ENCODE data around the gene TMPRSS7.

TMPRSS7 gene

DNA sequence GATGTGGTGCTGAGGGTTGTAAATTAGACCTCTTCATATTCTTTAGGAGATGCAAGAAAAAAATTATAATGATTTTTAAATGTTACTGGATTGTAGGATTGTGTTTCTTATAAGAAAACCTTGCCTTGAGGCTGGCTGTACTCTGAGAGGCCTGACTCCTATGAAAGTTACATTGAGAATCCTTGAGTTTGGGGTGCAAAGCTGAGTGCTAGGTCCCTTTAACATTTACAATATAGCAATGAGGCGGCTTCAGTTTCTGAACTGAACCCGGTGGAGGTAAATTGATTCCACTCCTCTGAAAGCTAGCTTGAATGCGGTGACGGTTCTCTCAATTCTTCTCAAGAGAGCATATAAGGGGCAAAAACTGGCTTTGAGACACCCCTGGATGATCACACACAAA is at the start of gene TMPRSS7:
Gene TMPRSS7, plus strand, starts transcription at position 301 of the 400 bp plus-strand sequence. CDS start 110 bp downstream, outside the sequence.
- ChIA-PET CTCF (interaction anchor here (0.9 to 5.4 kb wide), 5 partner anchors 9 to 45 kb away, joined by 3 to 41 read pairs (median 6); no protein-coding TSS in a partner anchor), POLR2A (no interaction called here)
- TF ChIP-seq, protein P1, sequence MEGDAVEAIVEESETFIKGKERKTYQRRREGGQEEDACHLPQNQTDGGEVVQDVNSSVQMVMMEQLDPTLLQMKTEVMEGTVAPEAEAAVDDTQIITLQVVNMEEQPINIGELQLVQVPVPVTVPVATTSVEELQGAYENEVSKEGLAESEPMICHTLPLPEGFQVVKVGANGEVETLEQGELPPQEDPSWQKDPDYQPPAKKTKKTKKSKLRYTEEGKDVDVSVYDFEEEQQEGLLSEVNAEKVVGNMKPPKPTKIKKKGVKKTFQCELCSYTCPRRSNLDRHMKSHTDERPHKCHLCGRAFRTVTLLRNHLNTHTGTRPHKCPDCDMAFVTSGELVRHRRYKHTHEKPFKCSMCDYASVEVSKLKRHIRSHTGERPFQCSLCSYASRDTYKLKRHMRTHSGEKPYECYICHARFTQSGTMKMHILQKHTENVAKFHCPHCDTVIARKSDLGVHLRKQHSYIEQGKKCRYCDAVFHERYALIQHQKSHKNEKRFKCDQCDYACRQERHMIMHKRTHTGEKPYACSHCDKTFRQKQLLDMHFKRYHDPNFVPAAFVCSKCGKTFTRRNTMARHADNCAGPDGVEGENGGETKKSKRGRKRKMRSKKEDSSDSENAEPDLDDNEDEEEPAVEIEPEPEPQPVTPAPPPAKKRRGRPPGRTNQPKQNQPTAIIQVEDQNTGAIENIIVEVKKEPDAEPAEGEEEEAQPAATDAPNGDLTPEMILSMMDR (IDR thresholded peaks at IDR 0.05; ENCODE audit: insufficient read depth, low read length, missing control alignments): no peak
- H3K4me3 ChIP-seq (ENCODE audit: low read depth, low read length): no peak within 1 kb of the TSS
- DNase-seq (ENCODE audit: low read depth, low spot score): no peak

DNA sequence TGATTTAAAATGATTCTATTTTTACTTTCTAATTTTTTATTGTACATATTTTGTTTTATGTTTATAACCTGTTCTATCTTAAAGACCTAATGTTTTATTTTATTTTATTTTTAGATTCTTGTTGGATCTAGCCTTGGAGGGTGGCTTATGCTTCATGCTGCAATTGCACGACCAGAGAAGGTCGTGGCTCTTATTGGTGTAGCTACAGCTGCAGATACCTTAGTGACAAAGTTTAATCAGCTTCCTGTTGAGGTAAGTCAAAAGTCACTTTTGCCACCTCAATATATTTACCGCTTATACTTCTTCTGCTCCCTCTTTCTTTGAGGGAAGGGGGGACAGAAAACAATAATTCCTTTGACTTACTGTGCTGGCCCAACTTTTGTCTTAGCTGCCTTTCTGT is 47.7 kb upstream of the TMPRSS7 start:
- CTCF ChIA-PET: interaction anchor here (0.8 to 9.1 kb wide), 8 partner anchors 14 to 269 kb away, joined by 3 to 219 read pairs (median 30); partner anchors contain the start of gene TAGLN3

GRCh38 chr3:111989061-111989678 is 45.4 kb upstream of the TMPRSS7 start:
- H3K4me3 ChIP-seq (ENCODE audit: low read depth, low read length): no peak overlapping the region
- peak; percentile 49 for DNase-seq (ENCODE audit: low read depth, low spot score)
- ChIA-PET POLR2A (interaction anchor here (1.4 kb wide), 1 partner anchor 11 kb away, joined by 4 read pairs; the partner anchor contains the start of gene ABHD10), CTCF (interaction anchor here (0.7 to 9.1 kb wide), 30 partner anchors 10 to 411 kb away, joined by 3 to 219 read pairs (median 4); partner anchors contain the start of genes ABHD10, PHLDB2, TAGLN3 and TMPRSS7)
- TF ChIP-seq, protein P1 (IDR thresholded peaks at IDR 0.05; ENCODE audit: insufficient read depth, low read length, missing control alignments): peak; percentile 70

More for the DNA sequence above, 47.7 kb upstream of the TMPRSS7 start:
- TF ChIP-seq, protein P1 (IDR thresholded peaks at IDR 0.05; ENCODE audit: insufficient read depth, low read length, missing control alignments): no peak
- no peak overlapping the region for H3K4me3 ChIP-seq (ENCODE audit: low read depth, low read length)
- POLR2A ChIA-PET: no interaction called here
- no peak for DNase-seq (ENCODE audit: low read depth, low spot score)

- CTCF ChIA-PET: interaction anchor here (0.9 to 9.1 kb wide), 8 partner anchors 7 to 277 kb away, joined by 3 to 219 read pairs (median 44); partner anchors contain the start of gene TAGLN3
- H3K4me3 ChIP-seq (ENCODE audit: low read depth, low read length): no peak overlapping the region
- no peak for DNase-seq (ENCODE audit: low read depth, low spot score)
- TF ChIP-seq, protein P1 (IDR thresholded peaks at IDR 0.05; ENCODE audit: insufficient read depth, low read length, missing control alignments): no peak
- POLR2A ChIA-PET: no interaction called here
Measured at GRCh38 chr3:111993038-111993437, 41.5 kb upstream of the TMPRSS7 start.

DNA sequence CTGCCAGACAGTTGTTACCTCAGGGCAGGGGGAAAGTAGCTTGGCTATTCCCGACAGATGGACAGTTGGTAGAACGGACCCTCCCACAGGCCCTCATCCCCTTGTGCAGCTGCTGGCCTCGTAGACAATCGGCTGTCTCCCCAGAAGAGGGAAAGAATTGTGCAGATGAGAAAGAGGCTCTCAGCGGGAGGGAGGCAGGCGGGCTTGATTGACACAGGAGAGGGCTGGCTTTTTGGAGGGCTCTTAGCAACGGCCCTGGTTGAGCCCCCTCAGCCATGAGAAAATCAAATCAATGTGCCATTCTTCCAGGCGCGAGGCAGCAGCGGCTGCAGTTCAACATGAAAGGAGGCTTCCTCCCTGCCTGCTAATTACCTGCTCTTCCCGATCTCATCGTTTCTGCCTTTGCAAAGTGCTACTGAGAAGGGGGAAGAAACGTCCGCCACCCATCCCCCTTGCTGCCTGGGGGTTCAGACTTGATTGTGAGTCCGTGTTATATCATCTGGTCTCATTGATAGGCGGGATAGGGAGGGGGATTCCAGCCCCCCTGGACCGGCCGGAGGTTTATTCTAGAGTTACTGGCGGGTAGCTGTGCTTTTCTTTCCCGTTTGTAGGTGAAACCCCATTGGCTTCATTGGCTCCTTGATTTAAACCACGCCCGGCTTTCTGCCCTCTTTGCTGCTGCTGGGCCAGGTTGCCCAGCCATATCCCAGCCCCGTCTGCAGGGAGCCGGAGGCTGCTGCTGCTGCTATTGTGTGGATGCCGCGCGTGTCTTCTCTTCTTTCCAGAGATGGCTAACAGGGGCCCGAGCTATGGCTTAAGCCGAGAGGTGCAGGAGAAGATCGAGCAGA is 35.7 kb upstream of the TMPRSS7 start, which contains the start of gene TAGLN3:
Gene TAGLN3, plus strand, starts transcription at position 287 of the 848 bp plus-strand sequence. Its CDS starts 501 bp downstream, at position 788.
- POLR2A ChIA-PET: no interaction called here
- peak within 1 kb of the TSS; percentile 47 for H3K4me3 ChIP-seq (ENCODE audit: low read depth, low read length)
- CTCF ChIA-PET: interaction anchor here (0.5 to 10.8 kb wide), 10 partner anchors 9 to 283 kb away, joined by 3 to 134 read pairs (median 5); no protein-coding TSS in a partner anchor
- TF ChIP-seq, protein P1 (IDR thresholded peaks at IDR 0.05; ENCODE audit: insufficient read depth, low read length, missing control alignments): no peak
- DNase-seq (ENCODE audit: low read depth, low spot score): no peak
